ENCODE results near the gene PDYN.
"Not testable (repeated sequence)": the region's sequence is repeated elsewhere in the genome, so short reads cannot be mapped to it uniquely, and the experiment has no call there.

The PDYN gene

DNA sequence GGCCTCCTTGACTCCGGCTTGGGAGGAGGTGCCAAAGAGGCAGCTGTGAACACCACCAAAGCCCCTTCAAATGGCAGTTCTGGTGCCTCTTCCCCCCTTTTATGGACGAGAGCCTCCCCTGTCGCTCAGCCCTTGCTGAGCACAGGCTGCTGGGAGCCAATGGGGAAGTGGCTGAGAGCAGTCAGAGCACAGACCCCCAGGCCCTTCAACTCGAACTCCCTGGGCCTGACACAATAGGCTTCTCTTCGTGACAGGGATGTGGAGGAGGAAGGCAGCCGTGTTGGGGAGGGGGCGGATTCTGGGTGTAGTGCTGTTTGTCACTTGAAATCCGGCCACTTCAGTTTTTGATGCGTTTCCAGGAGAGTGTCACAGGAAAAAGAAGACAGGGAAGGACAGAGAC lies at the start of gene PDYN:
Gene PDYN (minus strand): TSS at position 73 of the 400 bp plus-strand sequence. CDS start 10,974 bp downstream, outside the sequence.
- no peak for DNase-seq (ENCODE audit: low read depth)

DNA sequence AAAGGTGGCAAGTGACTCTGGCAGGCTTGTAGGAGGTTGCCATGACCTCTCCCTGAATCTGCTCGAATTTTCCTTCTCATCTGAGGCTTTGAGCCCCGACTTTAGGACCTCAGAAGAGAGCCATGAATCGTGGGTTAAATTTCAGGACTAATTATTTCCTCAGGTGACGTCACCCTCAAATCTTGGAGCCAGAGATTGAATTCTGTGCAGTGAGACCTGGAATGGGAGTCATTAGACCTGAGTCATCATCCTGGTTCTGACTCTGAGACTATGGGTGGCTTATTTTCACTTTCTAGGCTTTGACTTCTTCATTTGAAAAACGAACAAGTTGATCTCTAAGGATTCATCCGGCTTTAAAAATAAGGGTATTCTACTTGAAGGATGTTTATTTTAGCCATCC lies 48.5 kb upstream of the PDYN start:
- peak; percentile 54 for DNase-seq (ENCODE audit: low read depth)

DNA sequence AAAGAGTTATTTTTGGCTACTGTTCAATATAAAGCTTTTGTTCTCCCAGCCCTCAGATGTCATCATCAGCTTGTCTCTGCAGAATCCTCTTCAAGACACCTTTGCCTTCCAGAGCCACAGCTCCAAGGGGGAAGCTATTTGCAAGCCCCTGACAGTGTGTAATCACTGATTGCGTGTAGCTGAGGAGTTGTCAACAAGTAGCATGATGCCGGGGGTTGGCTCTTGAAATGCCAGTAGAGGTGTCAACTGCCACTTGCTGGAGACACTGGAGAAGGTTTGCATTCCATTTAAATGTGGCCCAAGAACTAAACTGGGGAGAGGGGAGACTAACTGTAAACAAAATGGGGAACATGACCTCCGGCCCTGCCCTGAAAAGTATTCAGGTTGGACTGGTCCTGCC lies 44.3 kb upstream of the PDYN start:
- DNase-seq (ENCODE audit: low read depth) = no peak

DNA sequence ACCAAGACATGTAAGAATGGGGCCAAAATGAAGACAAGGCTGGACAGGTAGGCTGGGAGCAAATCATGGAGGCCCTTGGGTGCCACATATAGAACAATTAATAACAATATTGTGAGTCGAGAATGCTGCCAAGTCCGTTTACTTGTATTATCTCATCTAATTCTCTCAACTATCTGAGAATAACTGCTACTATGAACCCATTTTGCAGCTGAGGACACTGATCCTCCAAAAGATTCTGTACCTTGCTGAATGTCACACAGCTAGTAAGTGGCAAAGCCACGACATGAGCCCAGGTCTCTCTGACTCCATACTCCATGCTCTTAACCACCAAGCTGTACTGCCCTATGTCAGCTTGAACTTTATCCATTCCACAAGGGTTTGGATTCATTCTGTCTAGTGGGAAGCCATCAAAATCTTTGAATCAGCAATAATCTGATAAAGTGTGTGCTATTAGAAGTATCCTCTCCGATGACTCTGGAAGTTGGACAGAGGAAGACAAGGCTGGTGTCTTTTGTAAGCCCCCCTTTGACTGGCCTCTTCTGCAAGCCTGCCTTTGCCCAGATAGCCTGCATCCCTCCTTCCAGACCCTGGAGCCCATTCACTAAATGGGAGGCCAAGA lies 43.5 kb upstream of the PDYN start:
- DNase-seq (ENCODE audit: low read depth) = no peak

DNA sequence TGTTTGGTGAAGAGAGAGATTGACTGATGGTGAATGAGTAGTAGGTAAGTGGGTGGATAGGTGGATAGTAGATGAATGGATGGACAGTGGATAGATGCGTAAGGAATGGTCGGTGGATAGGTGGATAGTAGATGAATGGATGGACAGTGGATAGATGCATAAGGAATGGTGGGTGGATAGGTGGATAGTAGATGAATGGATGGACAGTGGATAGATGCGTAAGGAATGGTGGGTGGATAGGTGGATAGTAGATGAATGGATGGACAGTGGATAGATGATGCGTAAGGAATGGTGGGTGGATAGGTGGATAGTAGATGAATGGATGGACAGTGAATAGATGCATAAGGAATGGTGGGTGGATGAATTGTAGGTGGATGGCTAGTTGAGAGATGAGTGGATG lies 42.5 kb upstream of the PDYN start:
- DNase-seq (ENCODE audit: low read depth) = not testable (repeated sequence)

DNA sequence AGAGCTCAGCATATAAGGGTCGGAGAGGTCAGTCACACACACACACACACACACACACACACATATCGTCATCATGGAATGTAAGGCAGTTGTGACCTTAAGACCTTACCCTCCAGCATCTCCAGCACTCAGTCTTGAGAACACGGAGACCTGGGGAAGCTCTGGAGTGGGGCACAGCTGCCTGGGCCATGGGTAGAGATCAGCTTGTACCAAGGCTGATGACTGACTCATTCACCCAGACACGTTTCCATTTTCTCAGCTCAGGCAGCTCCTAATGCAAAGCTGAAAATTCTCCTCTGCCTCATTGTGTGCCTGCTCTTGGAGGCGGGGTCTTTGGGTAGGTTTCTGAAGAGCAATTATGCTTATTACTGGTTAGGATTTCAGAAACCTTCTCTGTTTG lies 38.3 kb upstream of the PDYN start:
- DNase-seq (ENCODE audit: low read depth) = no peak

DNA sequence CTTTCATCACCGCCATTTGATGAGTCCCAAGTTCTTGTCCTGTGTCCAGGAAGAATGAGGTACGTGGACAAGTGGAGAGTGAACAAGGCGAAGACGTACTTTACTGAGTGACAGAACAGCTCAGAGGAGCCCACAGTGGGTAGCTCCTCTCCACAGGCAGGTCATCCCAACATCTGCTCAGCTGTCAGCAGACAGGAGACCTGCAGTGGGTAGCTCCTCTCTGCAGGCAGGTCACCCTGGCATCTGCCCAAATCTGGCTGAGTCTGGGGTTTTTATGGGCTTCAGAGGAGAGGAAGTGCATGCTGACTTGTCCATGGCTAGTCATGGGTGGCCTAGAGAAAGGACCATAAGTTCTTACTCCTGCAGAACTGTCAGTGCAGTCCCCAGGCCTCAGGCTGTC lies 32.7 kb upstream of the PDYN start:
- no peak for DNase-seq (ENCODE audit: low read depth)

DNA sequence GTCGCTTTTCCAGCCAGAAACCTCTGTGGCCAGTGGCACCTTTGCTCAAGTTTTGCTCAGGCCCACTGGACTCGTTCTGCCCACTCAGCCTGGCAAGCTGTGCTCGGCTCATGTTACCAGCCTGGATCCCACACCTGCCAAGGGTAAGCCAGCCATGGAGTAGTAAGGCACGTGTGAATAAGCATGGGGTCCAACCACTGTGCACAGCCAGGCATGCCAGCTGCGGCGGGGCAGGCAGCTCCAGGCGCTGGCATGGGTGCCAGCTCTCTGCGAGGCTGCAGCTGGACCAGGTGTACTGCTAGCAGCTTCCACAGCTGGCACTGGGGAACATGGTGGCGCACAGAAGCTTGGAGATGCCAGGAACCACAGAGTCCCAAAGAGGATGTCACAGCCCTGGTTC lies 32.1 kb upstream of the PDYN start:
- DNase-seq (ENCODE audit: low read depth) = no peak

DNA sequence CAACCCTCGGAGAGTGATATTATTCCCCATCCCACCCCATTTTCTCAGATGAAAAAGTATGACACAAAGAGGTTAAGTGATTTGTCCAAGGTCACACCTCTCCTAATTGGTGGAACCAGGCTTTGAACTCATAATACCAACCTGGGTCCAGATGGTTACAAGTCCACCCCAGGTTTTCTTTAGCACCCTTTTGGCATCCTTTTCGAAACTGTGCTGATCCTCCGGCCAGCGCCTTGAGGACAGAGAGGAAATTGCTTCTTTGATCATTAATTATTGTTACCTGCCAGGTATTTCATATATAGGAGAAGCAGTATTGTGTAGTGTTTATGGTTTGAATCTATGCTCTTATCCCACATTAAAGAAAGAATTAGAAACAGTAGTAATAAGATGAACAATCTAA lies 29.3 kb upstream of the PDYN start:
- DNase-seq (ENCODE audit: low read depth) = no peak

DNA sequence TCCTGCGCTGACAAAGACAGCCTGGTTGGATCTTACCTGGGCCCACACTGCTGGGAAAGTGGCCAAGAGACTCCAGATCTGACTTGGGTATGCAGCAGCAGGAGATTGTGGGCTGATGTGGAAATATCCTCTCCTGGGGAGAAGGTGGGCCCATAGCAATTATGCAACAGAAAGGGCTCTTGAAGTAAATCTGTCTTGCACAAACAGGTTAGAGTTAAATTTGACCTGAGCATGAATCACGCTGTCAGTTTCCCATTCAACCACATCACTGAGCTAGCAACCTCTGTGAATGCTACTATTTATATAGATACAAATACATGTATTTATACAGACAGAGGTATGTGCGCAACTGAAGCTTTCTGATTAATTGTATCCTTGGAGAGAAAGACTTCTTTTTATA lies 28.3 kb upstream of the PDYN start:
- no peak for DNase-seq (ENCODE audit: low read depth)

DNA sequence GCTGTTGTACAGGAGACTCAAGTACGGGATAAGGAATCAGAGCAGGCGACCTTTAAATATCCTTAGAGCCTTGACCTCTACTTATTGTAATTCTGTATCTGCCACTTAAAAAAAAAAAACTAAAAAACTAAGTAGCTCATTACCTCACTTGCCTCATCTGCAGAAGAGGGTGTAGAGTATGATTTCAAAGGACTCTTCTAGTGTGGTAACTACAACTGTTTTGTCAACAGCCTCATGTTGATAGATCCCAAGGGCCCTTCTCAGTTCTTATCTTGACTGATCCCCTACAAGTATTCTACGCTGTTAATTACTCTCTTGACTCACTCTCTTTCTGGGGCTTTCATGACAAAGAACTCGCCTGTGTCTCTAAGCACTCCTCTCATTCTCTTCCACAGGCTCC lies 16.7 kb upstream of the PDYN start:
- DNase-seq (ENCODE audit: low read depth) = no peak

DNA sequence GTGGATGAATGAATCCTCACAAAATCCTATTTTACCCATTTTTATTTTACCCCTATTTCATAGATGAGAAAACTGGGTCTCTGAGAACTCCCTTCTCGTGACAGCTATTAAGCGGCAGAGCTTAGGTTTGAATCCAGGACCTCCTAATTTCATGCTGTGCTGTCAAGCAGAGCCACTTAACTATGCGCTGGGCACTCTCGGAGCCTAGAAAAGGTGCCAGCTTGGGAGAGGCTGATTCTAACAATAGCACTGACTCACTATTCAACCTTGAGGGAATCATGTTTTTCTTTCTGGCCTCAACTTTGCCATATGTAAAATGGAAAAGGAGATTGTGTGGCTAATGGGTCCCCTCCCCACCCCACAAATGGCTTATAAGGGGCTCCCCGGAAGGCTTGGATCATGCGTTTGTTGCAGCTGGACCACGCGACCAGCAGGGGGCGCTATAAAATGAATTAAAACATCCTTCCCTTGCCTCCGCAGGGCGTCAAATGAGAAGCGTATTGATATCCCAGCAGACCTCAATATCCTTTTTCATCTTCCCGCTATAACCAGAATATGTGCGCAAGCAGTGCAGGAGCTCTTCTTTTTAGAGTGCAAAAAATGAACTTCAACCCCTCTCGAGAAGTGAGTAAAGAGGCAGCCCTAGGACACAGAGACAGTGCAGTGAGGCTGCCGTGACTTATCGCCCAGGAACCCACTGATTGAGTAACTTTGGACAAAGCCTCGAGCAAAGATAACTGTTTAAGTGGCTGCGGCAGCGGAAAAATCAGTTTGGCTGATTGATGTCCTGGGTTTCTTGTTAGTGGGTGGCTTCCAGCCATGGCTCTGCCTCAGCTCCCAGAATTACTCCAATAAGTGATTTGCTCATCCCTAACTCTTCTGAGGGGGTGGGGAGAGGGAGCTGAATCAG lies 12.8 kb upstream of the PDYN start:
- peak; percentile 29 for DNase-seq (ENCODE audit: low read depth)

DNA sequence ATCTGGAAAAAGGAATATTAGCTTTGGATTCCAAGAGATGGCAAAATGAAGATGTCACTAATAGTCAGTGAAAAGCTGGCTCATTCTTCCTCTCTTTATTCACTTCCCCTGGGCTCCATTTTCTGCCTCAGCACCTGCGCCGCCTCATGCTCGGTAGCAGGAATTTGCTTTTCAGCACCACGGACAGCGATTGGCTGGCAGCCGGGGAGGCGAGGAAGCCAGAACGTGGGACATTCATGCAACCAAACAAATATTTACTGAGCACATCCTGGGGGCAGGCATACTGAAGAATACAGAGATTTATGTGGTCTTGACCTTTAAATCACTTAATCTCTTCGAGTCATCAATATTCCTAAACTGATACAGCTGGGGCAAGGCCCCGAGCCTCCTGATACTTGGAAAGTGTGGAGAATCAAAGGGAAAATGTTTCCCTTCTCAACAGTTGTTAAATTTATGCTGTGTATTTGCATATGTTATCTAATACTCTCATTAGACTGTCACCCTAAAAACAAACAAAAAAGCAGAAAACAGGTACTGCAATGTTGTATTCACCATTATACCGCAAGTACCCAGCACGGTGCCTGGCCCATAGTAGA lies 12.1 kb upstream of the PDYN start:
- peak; percentile 18 for DNase-seq (ENCODE audit: low read depth)

DNA sequence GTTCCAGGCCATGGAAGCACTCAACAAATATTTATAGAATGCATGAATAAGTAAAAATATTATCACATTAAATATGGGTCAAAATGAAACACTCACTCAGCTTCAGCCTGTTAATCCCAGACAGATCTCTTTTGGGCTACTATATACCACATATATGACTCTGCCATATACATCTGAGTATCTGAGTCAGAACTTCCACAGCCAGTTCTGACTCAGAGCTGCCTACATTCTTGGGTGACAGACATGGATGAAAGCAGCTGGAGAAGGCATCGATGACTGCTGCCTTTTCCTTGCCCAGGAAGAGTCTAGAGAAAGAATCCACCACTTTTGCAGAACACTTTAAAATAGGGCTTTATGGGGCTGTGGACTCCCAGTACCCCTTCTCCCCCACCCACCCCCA lies 11.5 kb upstream of the PDYN start:
- no peak for DNase-seq (ENCODE audit: low read depth)

DNA sequence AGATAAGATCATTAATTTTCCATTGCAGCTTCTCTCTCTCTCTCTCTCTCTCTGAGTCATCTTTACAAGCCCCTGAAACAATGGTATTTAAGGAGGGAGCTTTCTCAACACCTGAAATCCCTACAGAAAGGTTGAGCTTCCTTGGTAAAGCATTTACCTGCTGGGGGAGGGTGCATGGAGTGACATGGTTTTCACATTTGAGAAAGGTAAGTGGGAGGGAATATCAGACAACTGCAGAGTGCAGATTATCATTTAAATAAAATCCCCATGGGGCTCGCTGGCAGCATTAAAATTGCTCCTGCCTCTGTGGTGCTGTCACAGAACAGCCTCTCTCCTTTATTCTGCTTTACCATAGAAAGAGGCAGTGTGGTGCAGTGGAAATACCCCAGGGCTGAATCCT lies 10.3 kb upstream of the PDYN start:
- DNase-seq (ENCODE audit: low read depth) = no peak

DNA sequence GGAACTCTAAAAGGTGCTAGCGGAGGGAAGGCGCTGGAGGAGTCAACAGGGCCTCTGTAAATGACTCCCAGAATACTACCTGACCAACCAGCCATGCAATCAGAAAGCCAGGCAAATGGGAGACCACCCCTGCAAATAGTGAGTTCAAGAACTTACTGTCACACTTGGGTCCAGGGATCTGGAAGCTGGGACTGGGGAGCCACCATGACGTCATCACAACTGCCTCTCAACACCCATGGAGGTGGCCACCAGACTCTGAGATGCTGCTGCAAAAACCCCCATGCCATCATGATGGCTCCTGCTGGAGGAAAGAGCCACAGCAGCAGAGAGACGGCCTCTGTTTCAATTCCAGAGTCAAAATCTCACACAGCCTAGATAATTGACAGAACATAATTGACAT lies 8.5 kb upstream of the PDYN start:
- DNase-seq (ENCODE audit: low read depth) = no peak

DNA sequence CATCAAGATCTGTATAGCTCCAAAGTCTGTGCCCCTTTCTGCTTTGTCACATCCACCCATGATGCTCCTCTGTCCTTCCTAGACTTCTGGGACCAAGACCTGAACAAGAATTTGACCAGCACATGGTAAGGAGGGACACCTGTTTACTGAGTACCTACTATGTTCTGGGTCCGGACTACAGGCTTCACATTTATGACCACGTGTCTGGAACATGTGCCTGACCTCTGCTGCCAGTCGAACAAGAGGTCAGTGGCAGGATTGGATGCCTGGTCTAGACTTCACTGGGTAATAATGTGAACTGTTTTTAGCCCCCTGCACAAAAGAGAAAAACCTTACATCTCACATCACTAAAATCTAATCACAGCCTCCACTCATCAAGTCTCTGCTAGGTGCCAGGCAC lies 7.3 kb upstream of the PDYN start:
- DNase-seq (ENCODE audit: low read depth) = no peak

DNA sequence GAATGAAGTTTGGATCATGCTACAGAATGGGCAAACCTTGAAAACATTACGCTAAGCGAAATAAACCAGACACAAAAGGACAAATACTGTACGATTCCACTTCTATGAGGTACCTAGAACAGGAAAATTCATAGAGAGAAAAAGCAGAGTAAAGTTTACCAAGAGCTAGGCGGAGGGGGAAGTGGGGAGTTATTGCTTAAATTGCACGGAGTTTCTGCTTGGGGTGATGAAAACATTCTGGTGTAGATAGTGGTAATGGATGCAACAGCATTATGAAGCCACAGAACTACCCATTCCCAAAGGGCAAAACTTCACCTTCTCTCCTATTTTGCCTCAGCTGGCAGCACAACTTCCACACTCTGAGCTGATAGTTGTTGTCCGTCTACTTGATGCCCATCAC lies 6.4 kb upstream of the PDYN start:
- DNase-seq (ENCODE audit: low read depth) = no peak

DNA sequence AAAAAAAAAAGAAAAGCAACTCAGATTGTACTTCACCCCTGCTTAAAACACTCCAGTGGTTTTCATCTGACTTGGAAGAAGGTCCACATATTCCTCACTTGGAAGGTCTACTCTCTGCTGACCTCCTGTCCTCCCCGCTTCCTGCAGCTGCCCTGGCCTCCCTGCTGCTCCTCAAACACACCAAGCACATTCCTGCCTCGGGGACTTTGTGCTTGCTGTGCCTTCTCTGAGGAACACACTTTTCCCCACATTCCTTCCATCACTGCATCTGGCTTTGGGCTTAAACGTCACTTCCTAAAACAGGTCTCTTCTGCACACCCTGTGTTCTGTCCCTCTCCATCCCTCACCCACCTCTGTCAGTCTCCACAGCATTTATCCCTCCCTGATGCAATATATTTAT lies 4.9 kb upstream of the PDYN start:
- DNase-seq (ENCODE audit: low read depth) = no peak

DNA sequence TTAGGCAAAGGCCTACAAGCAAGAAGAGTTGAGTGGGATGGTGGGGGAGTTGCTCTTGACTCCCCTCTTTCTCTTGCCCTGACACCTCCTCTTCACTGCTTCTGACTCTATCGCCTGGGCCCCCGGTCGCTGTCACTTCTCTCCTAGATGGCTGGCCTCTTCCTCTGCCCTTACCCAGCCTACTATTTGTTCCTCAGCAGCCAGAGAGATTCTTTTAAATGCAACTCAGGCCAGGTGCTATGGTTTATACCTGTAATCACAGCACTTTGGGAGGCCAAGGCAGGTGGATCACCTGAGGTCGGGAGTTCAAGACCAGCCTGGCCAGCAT lies 4.3 kb upstream of the PDYN start:
- DNase-seq (ENCODE audit: low read depth) = no peak

DNA sequence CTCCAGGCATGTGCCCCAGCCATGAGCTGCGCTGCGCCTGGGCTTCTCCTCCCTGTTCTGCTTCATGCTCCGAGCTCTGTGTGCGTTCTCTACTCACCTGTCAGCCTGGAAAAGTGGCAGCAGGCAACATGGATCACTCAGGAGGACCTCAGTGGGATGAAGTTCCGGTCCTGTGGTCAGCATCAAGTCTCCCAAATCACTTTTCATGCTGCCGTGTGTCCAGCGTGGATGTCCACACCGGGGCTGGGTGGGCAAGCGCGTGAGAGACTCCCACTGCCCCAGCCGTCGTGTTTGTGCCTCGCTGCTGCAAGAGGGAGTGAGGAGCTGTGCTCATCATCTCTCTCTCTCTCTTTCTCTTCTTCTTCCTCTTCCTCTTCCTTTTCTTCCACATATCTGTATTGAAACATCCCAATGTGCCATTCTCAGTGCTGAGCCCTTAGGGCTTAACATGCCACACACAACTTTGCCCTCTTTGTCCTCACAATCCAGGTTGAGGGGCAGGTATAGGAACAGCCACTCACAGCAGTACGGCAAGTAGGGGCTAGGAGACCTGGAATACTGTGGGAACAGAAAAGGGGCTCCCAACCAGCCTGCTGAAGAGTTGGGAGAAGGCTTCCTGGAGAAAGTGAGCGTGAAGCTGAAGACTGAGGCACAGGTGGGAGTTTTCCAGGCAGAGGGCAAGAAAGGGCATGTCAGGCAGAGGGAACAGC lies 3.8 kb upstream of the PDYN start:
- no peak for DNase-seq (ENCODE audit: low read depth)

DNA sequence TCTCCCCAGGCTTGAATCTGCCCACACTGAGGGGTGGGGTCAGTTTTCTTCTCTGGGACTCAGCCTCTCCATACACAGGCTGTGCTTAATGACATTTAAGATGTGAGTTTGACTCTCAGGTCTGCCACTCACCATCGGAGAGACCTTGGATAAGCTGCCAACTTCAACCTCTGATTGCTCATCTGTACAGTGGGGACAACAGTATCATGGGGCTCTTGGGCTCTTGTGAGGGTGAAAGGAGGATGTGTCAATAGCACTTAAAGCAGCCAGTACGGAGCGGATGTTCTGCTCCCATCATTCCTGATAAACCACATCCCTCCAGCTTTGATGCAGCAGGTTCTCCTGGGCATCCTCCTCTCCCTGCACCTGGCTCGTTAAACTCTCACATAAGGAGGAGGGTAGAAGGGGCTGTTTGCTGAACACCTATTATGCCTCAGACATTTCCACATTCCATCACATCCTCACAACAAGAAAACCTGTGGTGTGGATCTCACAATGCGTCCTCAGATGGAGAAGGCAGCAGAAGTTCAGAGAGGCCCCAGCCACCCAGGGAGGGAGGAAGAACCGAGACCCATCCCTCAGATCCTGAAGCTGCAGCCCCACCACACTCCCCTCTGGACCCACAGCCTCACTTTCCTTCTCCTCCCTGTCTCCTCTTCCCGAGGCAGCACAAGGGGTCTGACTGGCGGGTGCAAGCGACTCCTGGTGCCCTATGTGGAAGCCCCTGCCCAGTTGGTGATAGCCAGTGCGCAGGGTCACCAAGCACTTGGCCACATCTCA lies 1.9 kb upstream of the PDYN start:
- no peak for DNase-seq (ENCODE audit: low read depth)

Measured in stromal cell of bone marrow (primary cell).